Activated CD4-positive, alpha-beta memory T cell treated with anti-CD3 and anti-CD28 coated beads for 36 hours (primary cell): ENCODE results near the gene HSD17B8. TPM values are rescaled to one million over a fixed set of nuclear protein-coding genes. Genes with fewer than 3 reads are reported as not detected.

ENCODE experiments used
- CTCF ChIA-PET: fragments of 350-600 bp; sonication (Branson Sonifier 250); formaldehyde crosslinking; loops from one replicate; lab custom pipeline; 2021; ENCODE audit warnings: antibody characterized with exemption, inconsistent platforms; lab: Charles Lee
- POLR2A ChIA-PET: fragments of 350-600 bp; sonication (Branson Sonifier 250); formaldehyde crosslinking; loops from one replicate; lab custom pipeline; 2021; ENCODE audit warnings: antibody characterized with exemption; lab: Charles Lee
- DNase-seq: peaks from one replicate; pipeline ENCODE4 v3.0.0-alpha.2; 2020
- H3K27ac Mint-ChIP-seq: one replicate; pipeline ENCODE4 v1.8.0; 2021; ENCODE audit warnings: mixed read lengths
- H3K27me3 Mint-ChIP-seq: one replicate; pipeline ENCODE4 v1.8.0; 2021; ENCODE audit warnings: mixed read lengths
- H3K36me3 Mint-ChIP-seq: one replicate; pipeline ENCODE4 v1.8.0; 2021; ENCODE audit warnings: mixed read lengths
- H3K4me1 Mint-ChIP-seq: one replicate; pipeline ENCODE4 v1.8.0; 2021; ENCODE audit warnings: low read depth, mixed read lengths
- H3K4me3 Mint-ChIP-seq: one replicate; pipeline ENCODE4 v1.8.0; 2021; ENCODE audit warnings: mild to moderate bottlenecking, mixed read lengths
- H3K9me3 Mint-ChIP-seq: one replicate; pipeline ENCODE4 v1.8.0; 2021; ENCODE audit warnings: mixed read lengths
- intact Hi-C: fragments of 100-400 bp; cut with micrococcal nuclease; formaldehyde crosslinking; loops from one replicate; pipeline ENCODE4 v1.15.1; 2023
- total RNA-seq, 2 experiments: library from RNA; stranded (reverse); gene quantifications; one replicate each; pipeline ENCODE4 v1.2.3, GENCODE V29; 2021

HSD17B8 gene
- total RNA-seq, 2 experiments from 2014 or later: 35.3 to 36.1 TPM

DNA sequence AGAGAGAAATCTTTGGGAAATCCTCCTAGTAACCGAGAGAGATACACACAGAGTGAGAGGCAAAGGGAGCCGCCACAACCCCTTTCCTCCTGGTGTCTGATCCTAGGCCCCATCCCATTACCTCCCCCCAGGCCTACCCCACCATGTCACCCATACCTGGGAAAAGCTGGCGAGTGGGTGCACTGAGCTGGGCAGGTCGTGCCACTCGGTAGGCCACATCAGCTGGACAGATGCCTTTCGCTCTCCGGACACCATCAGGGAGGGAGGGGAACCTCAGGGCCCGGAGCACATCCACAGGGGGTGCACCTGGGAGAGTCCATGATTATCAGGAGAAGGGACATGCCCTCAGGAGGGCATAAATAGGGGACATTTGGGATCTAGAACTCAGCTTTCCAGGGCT lies 15.3 kb upstream of the HSD17B8 start:
- DNase-seq: no peak
- no peaks in the 10 kb centered on the region for H3K9me3 Mint-ChIP-seq
- intact Hi-C loops: no loop called here
- no peak overlapping the region for H3K4me3 Mint-ChIP-seq
- H3K36me3 Mint-ChIP-seq: peaks cover 4% of the 10 kb centered on the region
- CTCF ChIA-PET: interaction anchor here (0.6 to 1.5 kb wide), 4 partner anchors 9 to 65 kb away, joined by 3 to 5 read pairs (median 4); no protein-coding TSS in a partner anchor
- POLR2A ChIA-PET: no interaction called here
- peaks cover 23% of the 10 kb centered on the region for H3K4me1 Mint-ChIP-seq
- peaks cover 22% of the 10 kb centered on the region for H3K27me3 Mint-ChIP-seq
- no peak overlapping the region for H3K27ac Mint-ChIP-seq

DNA sequence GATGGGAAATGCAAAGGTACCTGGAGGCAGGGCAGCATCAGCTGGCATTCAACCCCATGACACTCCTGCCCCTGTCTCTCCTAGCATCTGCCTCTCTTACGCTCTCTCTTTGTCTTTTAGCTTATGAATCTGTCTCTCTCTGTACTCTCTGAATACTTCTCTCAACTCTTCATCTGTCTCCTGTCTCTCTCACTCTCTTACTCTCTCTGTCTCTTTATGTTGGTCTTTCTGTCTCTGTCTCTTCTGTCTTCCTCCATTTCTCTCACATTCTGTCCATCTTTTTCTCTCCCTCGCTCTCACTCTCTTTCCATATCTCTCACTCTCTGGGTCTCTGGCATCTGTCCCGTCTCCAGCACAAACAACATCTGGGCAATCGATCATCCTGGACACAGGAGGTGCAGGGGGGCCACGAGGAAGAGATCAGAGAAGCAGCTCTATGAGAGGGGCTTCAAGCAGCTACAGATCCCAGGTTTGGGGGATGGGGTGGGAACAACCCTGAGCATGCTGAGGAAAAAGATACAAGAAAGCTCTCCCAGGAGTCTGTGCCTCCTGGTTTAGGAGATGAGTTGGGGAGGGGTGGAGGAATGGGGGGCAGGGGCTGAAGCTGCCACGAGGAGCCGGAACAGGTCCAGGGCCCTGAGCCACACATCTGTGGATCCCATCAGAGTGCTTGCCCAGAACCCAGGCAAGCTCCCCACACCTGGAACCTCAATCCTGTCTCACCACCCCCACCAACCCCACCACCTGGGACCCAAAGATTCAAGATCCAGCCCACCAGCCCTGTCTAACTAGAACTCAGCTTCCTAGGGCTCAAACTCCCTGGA lies 14.6 kb upstream of the HSD17B8 start:
- no peak overlapping the region for H3K4me3 Mint-ChIP-seq
- POLR2A ChIA-PET: interaction anchor here (0.8 to 1.3 kb wide), 2 partner anchors 10 to 218 kb away, joined by 3 read pairs; no protein-coding TSS in a partner anchor
- CTCF ChIA-PET: interaction anchor here (0.6 to 1.5 kb wide), 5 partner anchors 8 to 205 kb away, joined by 3 to 5 read pairs (median 4); no protein-coding TSS in a partner anchor
- peaks cover 8% of the 10 kb centered on the region for H3K36me3 Mint-ChIP-seq
- no peaks in the 10 kb centered on the region for H3K9me3 Mint-ChIP-seq
- DNase-seq: no peak
- peaks cover 20% of the 10 kb centered on the region for H3K4me1 Mint-ChIP-seq
- H3K27ac Mint-ChIP-seq: no peak overlapping the region
- intact Hi-C loops: no loop called here
- peaks cover 22% of the 10 kb centered on the region for H3K27me3 Mint-ChIP-seq

DNA sequence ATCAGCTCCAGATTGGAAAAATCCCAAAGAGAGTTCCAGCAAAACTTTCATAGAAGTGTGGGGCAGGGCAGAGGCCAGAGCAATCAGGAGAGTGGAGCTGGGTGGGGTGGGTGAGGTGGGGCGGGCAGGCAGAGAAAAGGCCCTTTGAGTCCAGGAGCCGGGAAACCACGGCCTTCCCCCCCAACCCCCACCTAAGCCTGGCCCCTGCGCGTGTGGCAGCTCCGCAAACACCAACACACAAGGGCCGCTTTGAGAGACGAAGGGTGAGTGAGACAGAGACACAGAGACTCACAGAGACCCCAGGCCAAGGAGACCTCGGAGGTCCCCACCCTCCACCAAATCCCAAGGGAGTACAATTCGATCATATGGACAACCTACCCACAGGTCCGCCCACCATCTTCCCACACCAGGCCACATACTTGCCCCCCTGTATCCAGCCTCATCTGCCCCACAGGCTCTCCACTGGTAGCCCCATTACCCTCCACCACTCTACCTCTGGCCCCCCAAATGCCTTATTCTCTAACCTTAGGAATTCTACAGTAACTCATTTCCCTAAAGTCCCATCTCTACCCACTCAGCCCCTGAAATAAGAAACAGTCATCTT lies 13.8 kb upstream of the HSD17B8 start:
- CTCF ChIA-PET: interaction anchor here (1.1 to 1.5 kb wide), 2 partner anchors 58 to 206 kb away, joined by 4 to 5 read pairs; no protein-coding TSS in a partner anchor
- Mint-ChIP-seq H3K9me3 (no peaks in the 10 kb centered on the region), H3K4me1 (peaks cover 20% of the 10 kb centered on the region), H3K27ac (no peak overlapping the region), H3K27me3 (peaks cover 22% of the 10 kb centered on the region), H3K36me3 (peaks cover 16% of the 10 kb centered on the region), H3K4me3 (no peak overlapping the region)
- intact Hi-C loops: no loop called here
- no peak for DNase-seq
- POLR2A ChIA-PET: interaction anchor here (0.8 to 1.3 kb wide), 2 partner anchors 9 to 219 kb away, joined by 3 read pairs; no protein-coding TSS in a partner anchor

GRCh38 chr6:33191383-33192104 lies 12.9 kb upstream of the HSD17B8 start:
- POLR2A ChIA-PET: no interaction called here
- H3K27me3 Mint-ChIP-seq: peaks cover 22% of the 10 kb centered on the region
- no peak overlapping the region for H3K27ac Mint-ChIP-seq
- no peaks in the 10 kb centered on the region for H3K9me3 Mint-ChIP-seq
- H3K36me3 Mint-ChIP-seq: peaks cover 24% of the 10 kb centered on the region
- intact Hi-C loops: no loop called here
- no peak overlapping the region for H3K4me3 Mint-ChIP-seq
- peaks cover 20% of the 10 kb centered on the region for H3K4me1 Mint-ChIP-seq
- CTCF ChIA-PET: no interaction called here
- DNase-seq: no peak

GRCh38 chr6:33192105-33192646 lies 12.3 kb upstream of the HSD17B8 start, which contains the start of gene COL11A2:
Gene COL11A2 (minus strand): TSS chr6:33192467. CDS start chr6:33192240, 227 bp downstream.
- Mint-ChIP-seq H3K27ac (no peak within 1 kb of the TSS), H3K36me3 (peaks cover 26% of the 10 kb centered on the region), H3K4me1 (peaks cover 21% of the 10 kb centered on the region), H3K9me3 (no peaks in the 10 kb centered on the region), H3K27me3 (peaks cover 22% of the 10 kb centered on the region), H3K4me3 (peak within 1 kb of the TSS; percentile 45)
- POLR2A ChIA-PET: no interaction called here
- DNase-seq: no peak
- intact Hi-C loops: no loop called here
- CTCF ChIA-PET: no interaction called here

GRCh38 chr6:33192671-33193602 lies 11.5 kb upstream of the HSD17B8 start:
- CTCF ChIA-PET: interaction anchor here (1.1 kb wide), 1 partner anchor 31 kb away, joined by 5 read pairs; no protein-coding TSS in a partner anchor
- Mint-ChIP-seq H3K27me3 (peaks cover 22% of the 10 kb centered on the region), H3K4me1 (peaks cover 29% of the 10 kb centered on the region), H3K36me3 (peaks cover 26% of the 10 kb centered on the region), H3K9me3 (no peaks in the 10 kb centered on the region), H3K27ac (no peak overlapping the region), H3K4me3 (peak overlapping the region; percentile 45)
- DNase-seq: peak; percentile 40
- POLR2A ChIA-PET: interaction anchor here (1.3 kb wide), 1 partner anchor 16 kb away, joined by 5 read pairs; the partner anchor contains the start of gene RING1
- intact Hi-C loops: no loop called here

DNA sequence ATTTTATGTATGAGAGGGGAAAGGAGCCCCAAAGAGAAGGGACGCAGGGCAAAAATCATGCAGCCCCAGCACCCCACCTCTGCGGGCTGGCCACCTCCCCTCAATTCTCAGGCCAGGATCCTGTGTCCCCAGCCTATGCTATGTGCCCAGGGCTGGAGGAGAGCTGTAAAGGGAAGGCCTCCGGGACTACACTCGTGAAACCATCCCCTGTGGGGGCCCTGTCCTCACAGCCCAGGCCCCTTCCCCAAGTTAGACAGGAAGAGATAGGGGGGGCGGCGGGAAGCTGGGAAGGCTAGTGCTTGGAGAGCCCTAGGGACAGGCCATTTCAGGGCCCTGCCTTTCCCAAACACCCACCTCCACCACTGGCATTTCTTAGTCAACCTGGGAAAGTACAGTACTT lies 10.8 kb upstream of the HSD17B8 start:
- Mint-ChIP-seq H3K36me3 (peaks cover 26% of the 10 kb centered on the region), H3K27ac (no peak overlapping the region)
- POLR2A ChIA-PET: interaction anchor here (1.3 kb wide), 1 partner anchor 15 kb away, joined by 5 read pairs; the partner anchor contains the start of gene RING1

DNA sequence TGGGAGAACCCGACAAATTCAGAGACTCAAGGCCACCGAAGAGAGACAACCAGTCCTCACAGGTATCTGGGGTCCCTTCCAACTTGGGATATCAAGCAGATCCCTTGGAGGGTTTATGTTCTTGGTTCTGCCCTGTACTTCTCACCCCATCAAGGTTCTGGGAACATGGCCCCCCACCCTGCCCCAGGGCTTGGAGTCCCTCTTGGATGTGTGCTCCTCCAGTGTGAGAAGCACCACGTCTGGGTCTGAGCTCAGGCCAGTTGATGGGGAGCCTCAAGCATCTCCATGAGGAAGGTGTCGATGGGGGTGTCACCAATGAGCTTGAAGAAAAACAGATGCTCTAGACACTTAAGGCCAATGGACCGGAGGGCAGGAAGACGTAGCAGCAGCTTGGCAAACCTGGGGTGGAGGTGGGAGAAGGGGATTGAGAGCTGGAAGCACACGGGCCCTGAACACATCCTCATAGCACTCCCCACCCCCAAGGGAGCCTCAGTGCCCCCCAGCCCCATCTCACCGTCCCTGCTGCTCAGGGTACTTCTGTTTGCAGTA lies 9.9 kb upstream of the HSD17B8 start:
- DNase-seq: no peak
- H3K36me3 Mint-ChIP-seq: peaks cover 26% of the 10 kb centered on the region
- ChIA-PET POLR2A (no interaction called here), CTCF (interaction anchor here (1.1 kb wide), 1 partner anchor 33 kb away, joined by 5 read pairs; no protein-coding TSS in a partner anchor)
- H3K27ac Mint-ChIP-seq: no peak overlapping the region
- no peaks in the 10 kb centered on the region for H3K9me3 Mint-ChIP-seq
- H3K27me3 Mint-ChIP-seq: peaks cover 22% of the 10 kb centered on the region
- no peak overlapping the region for H3K4me3 Mint-ChIP-seq
- H3K4me1 Mint-ChIP-seq: peaks cover 44% of the 10 kb centered on the region
- intact Hi-C loops: no loop called here

More for the DNA sequence above, 10.8 kb upstream of the HSD17B8 start:
- CTCF ChIA-PET: interaction anchor here (1.1 kb wide), 1 partner anchor 32 kb away, joined by 5 read pairs; no protein-coding TSS in a partner anchor
- Mint-ChIP-seq H3K9me3 (no peaks in the 10 kb centered on the region), H3K27me3 (peaks cover 22% of the 10 kb centered on the region), H3K4me3 (no peak overlapping the region), H3K4me1 (peaks cover 36% of the 10 kb centered on the region)
- intact Hi-C loops: no loop called here
- no peak for DNase-seq

- Mint-ChIP-seq H3K36me3 (peaks cover 26% of the 10 kb centered on the region), H3K4me1 (peaks cover 44% of the 10 kb centered on the region), H3K27ac (no peak overlapping the region), H3K4me3 (no peak overlapping the region), H3K27me3 (peaks cover 15% of the 10 kb centered on the region), H3K9me3 (no peaks in the 10 kb centered on the region)
- CTCF ChIA-PET: interaction anchor here (0.8 to 2.7 kb wide), 2 partner anchors 12 to 53 kb away, joined by 3 to 9 read pairs; no protein-coding TSS in a partner anchor
- intact Hi-C loops: no loop called here
- DNase-seq: no peak
- POLR2A ChIA-PET: no interaction called here
Observed at GRCh38 chr6:33195304-33196165, 8.9 kb upstream of the HSD17B8 start.
